HL-60 (cell line): ENCODE results near the gene INSIG1.

Experiments used
- DNase-seq, 2 experiments: peaks; one replicate each; pipeline ENCODE4 v3.0.0-alpha.2; 2010 to 2020; ENCODE audit warnings: low read depth in 1 of 2, low spot score in 1 of 2
- H3K27ac ChIP-seq: fragments of 250-450 bp; sonication (Bioruptor Pico); replicated peaks from 2 replicates; pipeline ENCODE4 v1.5.1; 2020; ENCODE audit warnings: mild to moderate bottlenecking, moderate library complexity
- H3K27me3 ChIP-seq: fragments of 250-450 bp; sonication (Bioruptor Pico); 2 replicates; pipeline ENCODE4 v1.5.1; 2021; ENCODE audit warnings: mild to moderate bottlenecking, moderate library complexity; ENCODE audit not compliant: insufficient read depth, poor library complexity, severe bottlenecking
- H3K4me3 ChIP-seq: replicated peaks from 2 replicates; pipeline ENCODE4 v1.5.1; 2011; ENCODE audit warnings: mild to moderate bottlenecking, control low read depth, low read length; ENCODE audit not compliant: insufficient read depth
- GABPA ChIP-seq: IDR thresholded peaks from 2 replicates; pipeline ENCODE4 v1.6.1; 2012; ENCODE audit warnings: low read depth
- POLR2AphosphoS5 ChIP-seq: IDR thresholded peaks from 2 replicates; pipeline ENCODE4 v1.6.1; 2012; ENCODE audit warnings: low read depth
- SPI1 ChIP-seq: IDR thresholded peaks from 2 replicates; pipeline ENCODE4 v1.6.1; 2012; ENCODE audit warnings: low read depth, mild to moderate bottlenecking, borderline replicate concordance
- TF ChIP-seq, protein P1 (sequence below): IDR thresholded peaks from 2 replicates; pipeline ENCODE4 v1.6.1; 2012; ENCODE audit warnings: low read depth; ENCODE audit not compliant: insufficient replicate concordance
- TF ChIP-seq, protein P2 (sequence below): IDR thresholded peaks from one replicate; pipeline ENCODE4 v1.5.1; 2011; ENCODE audit warnings: low read length, control low read depth, inconsistent platforms; ENCODE audit not compliant: insufficient read depth

INSIG1 gene

DNA sequence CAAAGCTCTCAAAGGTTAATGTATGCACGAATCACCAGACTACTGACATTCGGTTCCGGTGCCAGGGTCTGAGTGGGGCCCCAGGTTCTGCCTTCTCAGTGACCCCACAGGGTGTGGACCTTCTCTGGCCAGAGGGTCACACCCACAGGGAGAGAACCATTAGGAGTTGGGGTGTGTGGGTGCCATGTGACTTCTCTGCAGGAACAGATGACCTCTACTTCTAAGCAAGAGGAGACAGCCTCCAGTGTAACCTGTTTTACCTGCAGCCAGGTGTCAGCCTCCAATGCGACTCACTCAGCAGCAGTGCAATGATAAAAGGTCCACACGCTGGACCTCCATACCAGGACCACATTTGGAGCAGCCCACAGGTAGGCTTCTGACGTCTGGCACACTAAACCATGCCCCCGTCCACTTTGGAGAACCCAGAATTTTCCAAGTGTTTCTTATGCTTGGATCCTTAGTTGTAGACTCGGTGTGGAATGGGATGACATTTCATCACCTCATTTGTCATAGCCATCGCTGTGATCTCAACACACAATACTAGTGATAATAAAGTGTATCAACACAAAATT lies 16.2 kb upstream of the INSIG1 start:
- no peak overlapping the region for H3K4me3 ChIP-seq
- no peak for DNase-seq
- TF ChIP-seq GABPA, result no peak
- TF ChIP-seq POLR2AphosphoS5, result no peak
- TF ChIP-seq, protein P1, sequence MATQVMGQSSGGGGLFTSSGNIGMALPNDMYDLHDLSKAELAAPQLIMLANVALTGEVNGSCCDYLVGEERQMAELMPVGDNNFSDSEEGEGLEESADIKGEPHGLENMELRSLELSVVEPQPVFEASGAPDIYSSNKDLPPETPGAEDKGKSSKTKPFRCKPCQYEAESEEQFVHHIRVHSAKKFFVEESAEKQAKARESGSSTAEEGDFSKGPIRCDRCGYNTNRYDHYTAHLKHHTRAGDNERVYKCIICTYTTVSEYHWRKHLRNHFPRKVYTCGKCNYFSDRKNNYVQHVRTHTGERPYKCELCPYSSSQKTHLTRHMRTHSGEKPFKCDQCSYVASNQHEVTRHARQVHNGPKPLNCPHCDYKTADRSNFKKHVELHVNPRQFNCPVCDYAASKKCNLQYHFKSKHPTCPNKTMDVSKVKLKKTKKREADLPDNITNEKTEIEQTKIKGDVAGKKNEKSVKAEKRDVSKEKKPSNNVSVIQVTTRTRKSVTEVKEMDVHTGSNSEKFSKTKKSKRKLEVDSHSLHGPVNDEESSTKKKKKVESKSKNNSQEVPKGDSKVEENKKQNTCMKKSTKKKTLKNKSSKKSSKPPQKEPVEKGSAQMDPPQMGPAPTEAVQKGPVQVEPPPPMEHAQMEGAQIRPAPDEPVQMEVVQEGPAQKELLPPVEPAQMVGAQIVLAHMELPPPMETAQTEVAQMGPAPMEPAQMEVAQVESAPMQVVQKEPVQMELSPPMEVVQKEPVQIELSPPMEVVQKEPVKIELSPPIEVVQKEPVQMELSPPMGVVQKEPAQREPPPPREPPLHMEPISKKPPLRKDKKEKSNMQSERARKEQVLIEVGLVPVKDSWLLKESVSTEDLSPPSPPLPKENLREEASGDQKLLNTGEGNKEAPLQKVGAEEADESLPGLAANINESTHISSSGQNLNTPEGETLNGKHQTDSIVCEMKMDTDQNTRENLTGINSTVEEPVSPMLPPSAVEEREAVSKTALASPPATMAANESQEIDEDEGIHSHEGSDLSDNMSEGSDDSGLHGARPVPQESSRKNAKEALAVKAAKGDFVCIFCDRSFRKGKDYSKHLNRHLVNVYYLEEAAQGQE, result no peak
- TF ChIP-seq SPI1, result no peak
- TF ChIP-seq, protein P2, sequence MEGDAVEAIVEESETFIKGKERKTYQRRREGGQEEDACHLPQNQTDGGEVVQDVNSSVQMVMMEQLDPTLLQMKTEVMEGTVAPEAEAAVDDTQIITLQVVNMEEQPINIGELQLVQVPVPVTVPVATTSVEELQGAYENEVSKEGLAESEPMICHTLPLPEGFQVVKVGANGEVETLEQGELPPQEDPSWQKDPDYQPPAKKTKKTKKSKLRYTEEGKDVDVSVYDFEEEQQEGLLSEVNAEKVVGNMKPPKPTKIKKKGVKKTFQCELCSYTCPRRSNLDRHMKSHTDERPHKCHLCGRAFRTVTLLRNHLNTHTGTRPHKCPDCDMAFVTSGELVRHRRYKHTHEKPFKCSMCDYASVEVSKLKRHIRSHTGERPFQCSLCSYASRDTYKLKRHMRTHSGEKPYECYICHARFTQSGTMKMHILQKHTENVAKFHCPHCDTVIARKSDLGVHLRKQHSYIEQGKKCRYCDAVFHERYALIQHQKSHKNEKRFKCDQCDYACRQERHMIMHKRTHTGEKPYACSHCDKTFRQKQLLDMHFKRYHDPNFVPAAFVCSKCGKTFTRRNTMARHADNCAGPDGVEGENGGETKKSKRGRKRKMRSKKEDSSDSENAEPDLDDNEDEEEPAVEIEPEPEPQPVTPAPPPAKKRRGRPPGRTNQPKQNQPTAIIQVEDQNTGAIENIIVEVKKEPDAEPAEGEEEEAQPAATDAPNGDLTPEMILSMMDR, result no peak
- no peak overlapping the region for H3K27ac ChIP-seq
- H3K27me3 ChIP-seq, result peaks cover 4% of the 10 kb centered on the region

DNA sequence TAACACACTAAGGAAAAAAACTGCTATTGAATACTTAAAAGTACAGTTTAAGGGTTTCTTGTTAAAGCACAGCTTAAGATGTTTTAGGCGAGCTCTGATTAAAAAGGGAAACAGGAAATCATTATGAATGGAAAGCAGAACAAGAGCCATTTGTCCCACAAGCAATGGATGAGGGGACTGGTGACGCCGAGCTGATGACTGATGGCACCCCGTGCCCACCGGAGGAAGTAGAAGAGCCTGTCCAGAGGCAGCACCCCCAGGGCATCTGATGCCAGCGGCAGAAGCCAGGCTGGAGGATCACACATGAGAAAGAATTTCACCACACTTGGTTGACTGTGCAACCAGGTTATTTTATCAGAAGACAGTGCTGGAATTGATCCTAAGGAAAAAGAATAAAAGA lies 15.0 kb upstream of the INSIG1 start:
- TF ChIP-seq, protein P2, result no peak
- TF ChIP-seq, protein P1, result no peak
- TF ChIP-seq POLR2AphosphoS5, result no peak
- no peak; the same call in 1 of the 2 replicates for TF ChIP-seq SPI1
- no peak for TF ChIP-seq GABPA
- no peak for DNase-seq
- peaks cover 4% of the 10 kb centered on the region for H3K27me3 ChIP-seq
- H3K4me3 ChIP-seq, result no peak overlapping the region
- H3K27ac ChIP-seq, result no peak overlapping the region

DNA sequence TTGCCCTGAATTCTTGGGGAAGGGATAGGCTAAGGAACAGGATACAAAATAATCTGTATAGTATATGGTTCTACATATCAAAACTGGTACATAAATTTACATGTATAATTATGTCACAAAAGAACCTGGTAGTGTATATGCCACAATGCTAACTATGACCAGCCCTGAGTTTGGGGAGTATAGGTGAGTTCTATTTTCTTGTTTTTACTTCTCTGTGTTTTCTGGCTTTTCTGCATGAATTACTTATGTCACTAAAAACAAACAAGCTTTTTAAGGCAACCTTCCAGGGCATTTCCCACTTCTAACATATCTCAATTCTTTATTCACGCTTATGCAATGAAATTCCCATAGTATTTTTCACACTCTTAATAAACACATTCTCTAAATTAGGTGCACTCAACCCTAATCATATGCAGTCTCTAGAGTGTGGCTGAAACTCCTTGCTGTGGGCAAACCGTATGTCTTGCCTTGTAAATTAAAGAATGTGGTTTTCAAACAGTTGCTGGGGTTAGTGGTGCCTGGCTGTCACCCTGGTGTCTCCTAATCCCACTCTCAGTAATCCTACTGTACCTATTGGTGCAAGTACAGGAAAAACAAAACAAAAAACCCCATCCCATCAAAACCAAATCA lies 14.0 kb upstream of the INSIG1 start:
- Histone ChIP-seq H3K27ac (no peak overlapping the region), H3K4me3 (no peak overlapping the region), H3K27me3 (peaks cover under 1% of the 10 kb centered on the region)
- TF ChIP-seq GABPA, result no peak
- TF ChIP-seq, protein P1, result no peak
- TF ChIP-seq, protein P2, result no peak
- no peak for TF ChIP-seq POLR2AphosphoS5
- TF ChIP-seq SPI1, result no peak
- DNase-seq, result no peak
